Adrenal gland (tissue), 12 donors: ENCODE results near the gene MTHFD2. TPM values are rescaled to one million over a fixed set of nuclear protein-coding genes. Genes with fewer than 3 reads are reported as not detected.
"Not testable (repeated sequence)": the region's sequence is repeated elsewhere in the genome, so short reads cannot be mapped to it uniquely, and the experiment has no call there.

Experiments used
- DNase-seq, 7 donors: peaks; one replicate each; pipeline ENCODE4 v3.0.0-alpha.2; 2019 to 2020
- H3K27ac ChIP-seq, 5 donors: fragments of 200-600 bp; sonication (generic) in 4 of 5; 1 replicate in 3 of 5; 2 replicates in 2 of 5; pipeline versions ENCODE4 v1.5.1 to v1.8.0; 2016 to 2020; ENCODE audit warnings: mild to moderate bottlenecking in 1 of 5
- H3K27me3 ChIP-seq: fragments of 200-600 bp; 2 replicates; pipeline ENCODE4 v1.8.0; 2021
- H3K36me3 ChIP-seq, 2 donors: fragments of 200-600 bp; replicated peaks in 1 of 2; 1 replicate in 1 of 2; 2 replicates in 1 of 2; pipeline versions ENCODE4 v1.5.1 to v1.8.0; 2018 to 2022
- H3K4me1 ChIP-seq, 2 donors: fragments of 200-600 bp; replicated peaks in 1 of 2; 1 replicate in 1 of 2; 2 replicates in 1 of 2; pipeline versions ENCODE4 v1.5.1 to v1.8.0; 2018 to 2021
- H3K4me3 ChIP-seq, 4 donors: fragments of 200-600 bp; sonication (generic) in 3 of 4; one replicate each; pipeline ENCODE4 v1.5.1; 2016 to 2018
- H3K9me3 ChIP-seq, 3 donors: fragments of 200-600 bp; sonication (generic) in 1 of 3; replicated peaks in 1 of 3; 1 replicate in 2 of 3; 2 replicates in 1 of 3; pipeline versions ENCODE4 v1.5.1 to v1.8.0; 2016 to 2021
- CTCF ChIP-seq, 6 experiments: fragments of 450-650 bp in 4 of 6; fragments of 200-600 bp in 2 of 6; sonication (generic) in 1 of 6; IDR thresholded peaks; 1 replicate in 5 of 6; 2 replicates in 1 of 6; pipeline versions ENCODE4 v1.5.1 to v1.8.0; 2016 to 2021; ENCODE audit warnings: antibody characterized with exemption in 6 of 6, mild to moderate bottlenecking in 2 of 6, moderate library complexity in 1 of 6
- POLR2A ChIP-seq, 2 donors: fragments of 450-650 bp; IDR thresholded peaks; one replicate each; pipeline ENCODE4 v1.6.1; 2017; ENCODE audit warnings: antibody characterized with exemption in 2 of 2, mild to moderate bottlenecking in 2 of 2, moderate library complexity in 1 of 2
- WGBS, 4 donors: extraction: QIAGEN DNeasy Blood & Tissue Kit in 2 of 4; methylation state at CpG; one replicate each; pipeline versions ENCODE4 v1.1.5 to v1.1.7; 2013 to 2017; 5-methylcytosine and 5-hydroxymethylcytosine counted together
- intact Hi-C, 2 donors: fragments of 100-400 bp; cut with DNase I; formaldehyde crosslinking; loops; one replicate each; pipeline versions ENCODE4 v1.14.1 to v1.15.0; 2022 to 2023
- polyA plus RNA-seq, 3 donors: library from polyadenylated mRNA; stranded (reverse); fragments of 200-250 nt in 2 of 3; fragments of 350-450 nt in 1 of 3; fragmentation: Illumina TruSeq in 1 of 3; extraction: RNeasy Lipid Tissue Mini Kit (QIAGEN cat#74804) in 1 of 3; gene quantifications; one replicate each; pipeline ENCODE4 v1.2.3, GENCODE V29; 2013 to 2014
- total RNA-seq, 9 donors: library from RNA; depleted of rRNA in 4 of 9; stranded (reverse); fragments of >200 nt in 4 of 9; fragments of 120-200 nt in 1 of 9; fragmentation: NEBNext Ultra II Directional in 1 of 9; extraction: Animal tissue kit (Norgen Biotek cat#: 25700) in 1 of 9; gene quantifications; one replicate each; pipeline versions ENCODE4 v1.1.0 to v1.2.4, GENCODE V29; 2013 to 2023
- donor health status: healthy with polysubstance abuse.
- donor health status: Bipolar disorder and iron deficiency.
- donor health status: DM: yes; HTN: yes; CAD: no.
- donor health status: DM: no; HTN: no; CAD: no.
- donor health status: DM: no; HTN: no; CAD: no.
- donor health status: DM: yes; HTN: yes; CAD: no.

Gene MTHFD2
- total and polyA plus RNA-seq, 12 donors, result 1.6 to 24.9 (median 14.1) TPM

DNA sequence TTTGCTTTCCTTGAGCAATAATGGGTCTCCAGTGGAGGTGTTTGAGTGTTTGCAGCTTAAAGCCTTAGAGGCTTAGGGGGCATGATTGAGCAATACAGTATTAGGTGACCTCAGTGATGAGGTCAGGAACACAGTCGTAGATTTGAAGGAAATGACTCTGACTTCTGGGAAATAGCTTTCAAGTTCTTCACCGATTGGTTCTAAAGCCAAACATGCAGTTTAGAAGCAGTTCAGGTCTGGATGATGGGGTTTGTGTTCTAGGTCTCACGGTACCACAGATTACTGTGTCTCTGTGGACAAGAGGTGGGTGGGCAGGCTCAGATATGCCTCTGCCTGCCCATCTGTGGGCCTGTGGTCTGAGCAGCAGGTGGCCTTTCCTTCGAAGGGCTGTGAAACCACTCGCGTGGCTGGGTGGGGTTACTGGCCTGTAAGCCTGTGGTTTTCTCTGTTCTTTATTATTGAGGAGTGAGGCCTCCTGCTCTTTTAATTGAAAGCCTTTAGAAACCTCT, 7.8 kb downstream of the MTHFD2 start:
- Histone ChIP-seq H3K4me1 (peaks cover 3 to 19% of the 10 kb centered on the region in 2 donors), H3K36me3 (peaks cover 0 to 8% of the 10 kb centered on the region in 2 donors), H3K27me3 (no peaks in the 10 kb centered on the region), H3K9me3 (no peaks in the 10 kb centered on the region), H3K4me3 (no peak overlapping the region), H3K27ac (peak overlapping the region in 3 of 5 donors; percentile 6 to 71 (median 10))
- DNase-seq, result peak in 1 of 7 donors; percentile 12
- 59 to 83% (median 65%) methylated on average over 5 to 6 of the region's 6 CpGs for WGBS, 4 donors
- intact Hi-C loops, result no loop called here
- no peak for TF ChIP-seq CTCF (IDR thresholded peaks at IDR 0.05)
- TF ChIP-seq POLR2A (IDR thresholded peaks at IDR 0.05), result no peak

DNA sequence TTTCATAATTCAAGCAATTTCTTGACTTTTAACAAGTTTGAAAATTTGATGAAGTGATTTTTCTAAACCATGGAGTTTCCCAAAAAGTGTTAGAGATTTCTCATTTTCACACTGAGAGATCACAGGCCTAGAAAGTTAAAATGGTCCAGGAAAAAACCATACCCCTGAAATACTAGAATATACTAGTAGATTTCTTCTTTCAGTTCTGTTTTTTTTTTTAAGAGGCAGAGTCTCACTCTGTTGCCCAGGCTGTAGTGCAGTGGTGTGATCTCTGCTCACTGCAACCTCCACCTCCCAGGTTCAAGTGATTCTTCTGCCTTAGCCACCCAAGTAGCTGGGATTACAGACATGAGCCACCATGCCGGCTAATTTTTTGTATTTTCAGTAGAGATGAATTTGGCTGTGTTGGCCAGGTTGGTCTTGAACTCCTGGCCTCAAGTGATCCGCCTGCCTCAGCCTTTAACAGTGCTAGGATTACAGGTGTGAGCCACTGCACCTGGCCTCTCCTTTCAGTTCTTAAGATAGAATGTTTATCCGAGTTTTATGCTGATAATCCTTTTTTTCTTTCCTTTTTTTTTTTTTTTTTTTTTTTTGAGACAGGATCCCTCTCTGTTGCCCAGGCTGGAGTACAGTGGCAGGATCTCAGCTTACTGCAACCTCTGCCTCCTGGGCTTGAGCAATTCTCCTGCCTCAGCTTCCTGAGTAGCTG, 14.4 kb downstream of the MTHFD2 start:
- H3K27me3 ChIP-seq, result no peaks in the 10 kb centered on the region
- H3K4me1 ChIP-seq, result no peaks in the 10 kb centered on the region
- H3K4me3 ChIP-seq, result no peak overlapping the region
- 90 to 97% (median 92%) methylated on average over 3 of the region's 3 CpGs for WGBS, 4 donors
- no peak for TF ChIP-seq POLR2A (IDR thresholded peaks at IDR 0.05)
- TF ChIP-seq CTCF (IDR thresholded peaks at IDR 0.05), result no peak
- H3K9me3 ChIP-seq, result no peaks in the 10 kb centered on the region
- no peak for DNase-seq
- intact Hi-C loops, result no loop called here
- H3K36me3 ChIP-seq, result peaks cover 0 to 19% of the 10 kb centered on the region in 2 donors
- no peak overlapping the region for H3K27ac ChIP-seq

DNA sequence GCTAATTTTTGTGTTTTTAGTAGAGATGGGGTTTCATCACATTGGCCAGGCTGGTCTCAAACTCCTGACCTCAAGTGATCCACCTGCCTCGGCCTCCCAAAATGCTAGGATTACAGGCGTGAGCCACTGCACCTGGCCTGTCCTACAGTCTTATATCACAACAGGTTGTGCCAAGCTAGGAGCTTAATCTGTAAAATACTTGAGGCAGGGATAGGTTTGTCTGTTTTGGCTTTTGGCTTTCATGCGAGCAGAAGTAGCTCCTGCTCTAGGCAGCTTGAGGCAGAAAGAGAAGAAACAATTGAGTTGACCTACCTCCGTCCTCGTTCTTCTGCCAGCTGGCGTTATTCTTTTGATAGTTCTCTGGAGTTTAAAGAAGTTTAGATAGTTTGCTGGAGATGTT, 17.4 kb downstream of the MTHFD2 start:
- peaks cover 0 to 11% of the 10 kb centered on the region in 2 donors for H3K36me3 ChIP-seq
- H3K27ac ChIP-seq, H3K4me1 ChIP-seq, H3K27me3 ChIP-seq, H3K4me3 ChIP-seq, DNase-seq, H3K9me3 ChIP-seq, intact Hi-C loops: not testable (repeated sequence)
- 87 to 98% (median 94%) methylated on average over 6 of the region's 6 CpGs for WGBS, 4 donors

GRCh38 chr2:74216642-74217041, 18.2 kb downstream of the MTHFD2 start:
- Histone ChIP-seq H3K27me3 (no peaks in the 10 kb centered on the region), H3K36me3 (peaks cover 0 to 11% of the 10 kb centered on the region in 2 donors), H3K9me3 (no peaks in the 10 kb centered on the region), H3K27ac (no peak overlapping the region), H3K4me1 (no peaks in the 10 kb centered on the region), H3K4me3 (no peak overlapping the region)
- WGBS, 4 donors, result 71 to 92% (median 81%) methylated on average over 2 of the region's 2 CpGs
- no peak for DNase-seq
- no peak for TF ChIP-seq CTCF (IDR thresholded peaks at IDR 0.05)
- no peak for TF ChIP-seq POLR2A (IDR thresholded peaks at IDR 0.05)
- intact Hi-C loops, result no loop called here
